Mesendoderm (in vitro differentiated cells): ENCODE measurements around the gene FLNB.

ENCODE experiments used
- DNase-seq: peaks from one replicate; pipeline ENCODE4 v3.0.0; 2013
- H2AK5ac ChIP-seq: 2 replicates; pipeline ENCODE4 v1.6.1; 2013; ENCODE audit warnings: low read length, inconsistent platforms
- H2BK120ac ChIP-seq: 2 replicates; pipeline ENCODE4 v1.6.1; 2013; ENCODE audit warnings: low read depth, mild to moderate bottlenecking, low read length, moderate library complexity, mixed read lengths
- H2BK15ac ChIP-seq: replicated peaks from 2 replicates; pipeline ENCODE4 v1.6.1; 2013; ENCODE audit warnings: low read depth, mild to moderate bottlenecking, moderate library complexity
- H2BK5ac ChIP-seq: 2 replicates; pipeline ENCODE4 v1.6.1; 2013; ENCODE audit warnings: low read length, inconsistent platforms
- H3K18ac ChIP-seq: 2 replicates; pipeline ENCODE4 v1.6.1; 2013; ENCODE audit warnings: mild to moderate bottlenecking, low read length, mixed read lengths
- H3K23ac ChIP-seq: one replicate; pipeline ENCODE4 v1.6.1; 2013; ENCODE audit warnings: low read length
- H3K27ac ChIP-seq: 2 replicates; pipeline ENCODE4 v1.5.1; 2013; ENCODE audit warnings: low read depth, mild to moderate bottlenecking, inconsistent platforms, low read length, moderate library complexity
- H3K27me3 ChIP-seq: 2 replicates; pipeline ENCODE4 v1.6.1; 2013; ENCODE audit warnings: low read length, control low read depth, mild to moderate bottlenecking, inconsistent platforms; ENCODE audit not compliant: insufficient read depth, poor library complexity
- H3K36me3 ChIP-seq: 2 replicates; pipeline ENCODE4 v1.6.1; 2013; ENCODE audit warnings: low read length, inconsistent platforms; ENCODE audit not compliant: control insufficient read depth, insufficient read depth
- H3K4ac ChIP-seq: one replicate; pipeline ENCODE4 v1.6.1; 2013; ENCODE audit warnings: low read depth, mild to moderate bottlenecking, low read length, moderate library complexity
- H3K4me1 ChIP-seq: 2 replicates; pipeline ENCODE4 v1.6.1; 2013; ENCODE audit warnings: low read depth, low read length, inconsistent platforms; ENCODE audit not compliant: control insufficient read depth
- H3K4me2 ChIP-seq: 2 replicates; pipeline ENCODE4 v1.6.1; 2013; ENCODE audit warnings: low read length
- H3K4me3 ChIP-seq: 2 replicates; pipeline ENCODE4 v1.5.1; 2013; ENCODE audit warnings: mild to moderate bottlenecking, low read length
- H3K56ac ChIP-seq: one replicate; pipeline ENCODE4 v1.6.1; 2013; ENCODE audit warnings: low read length
- H3K79me1 ChIP-seq: 2 replicates; pipeline ENCODE4 v1.6.1; 2013; ENCODE audit warnings: low read length, inconsistent platforms
- H3K79me2 ChIP-seq: 2 replicates; pipeline ENCODE4 v1.6.1; 2013; ENCODE audit warnings: mild to moderate bottlenecking, low read length; ENCODE audit not compliant: control insufficient read depth, insufficient read depth
- H3K9ac ChIP-seq: 2 replicates; pipeline ENCODE4 v1.6.1; 2013; ENCODE audit warnings: low read length, inconsistent platforms
- H4K5ac ChIP-seq: one replicate; pipeline ENCODE4 v1.6.1; 2013; ENCODE audit warnings: low read length
- H4K8ac ChIP-seq: one replicate; pipeline ENCODE4 v1.6.1; 2013; ENCODE audit warnings: low read depth, mild to moderate bottlenecking, control low read depth, low read length, moderate library complexity
- WGBS: extraction: QIAGEN DNeasy Blood & Tissue Kit; methylation state at CpG from one replicate; pipeline ENCODE4 v1.1.7; 2013; ENCODE audit warnings: low lambda C conversion rate, missing lambda C conversion rate; ENCODE audit not compliant: insufficient coverage; ENCODE audit errors: extremely low coverage; 5-methylcytosine and 5-hydroxymethylcytosine counted together

Gene FLNB

DNA sequence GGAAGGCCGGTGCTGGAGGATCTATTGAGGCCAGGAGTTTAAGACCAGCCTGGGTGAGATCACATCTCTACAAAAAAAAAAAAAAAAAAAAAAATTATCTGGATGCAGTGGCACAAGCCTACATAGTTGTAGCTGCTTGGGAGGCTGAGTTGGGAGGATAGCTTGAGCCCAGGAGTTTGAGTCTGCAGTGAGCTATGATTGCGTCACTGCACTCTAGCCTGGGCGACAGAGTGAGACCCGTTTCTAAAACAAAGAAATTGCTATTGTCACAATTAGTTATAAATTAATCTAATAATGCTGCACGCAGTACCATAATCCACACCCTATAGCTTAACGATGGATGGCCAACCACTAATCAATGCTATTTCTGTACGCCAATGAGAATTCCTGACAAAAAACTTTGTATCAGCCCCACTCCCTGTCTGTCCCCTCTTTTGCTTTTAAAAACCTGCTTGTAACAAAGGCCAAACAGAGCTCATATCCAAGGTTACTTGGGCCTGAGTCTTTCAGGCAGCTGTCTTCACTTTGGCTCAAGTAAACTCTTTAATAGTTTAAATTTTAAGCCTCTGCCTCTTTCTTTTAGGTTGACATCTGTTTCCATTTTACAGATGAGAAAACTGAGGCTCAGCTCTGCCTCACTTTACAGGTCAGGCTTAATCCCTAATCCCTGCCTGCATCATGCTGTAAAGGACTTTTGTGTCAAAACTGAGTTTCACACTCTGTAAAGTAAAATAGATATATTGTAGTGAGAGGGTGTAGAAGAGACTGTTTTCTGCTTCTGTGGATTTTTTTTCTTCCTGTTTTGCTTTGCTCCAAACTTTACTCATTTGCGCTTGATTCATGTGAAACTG is 10.9 kb downstream of the FLNB start:
- DNase-seq = no peak
- H2BK5ac ChIP-seq = no peak overlapping the region
- no peak overlapping the region for H3K4me2 ChIP-seq
- H3K36me3 ChIP-seq = no peaks in the 10 kb centered on the region
- no peak overlapping the region for H2BK15ac ChIP-seq
- no peak overlapping the region for H4K8ac ChIP-seq
- no peak overlapping the region for H3K4me3 ChIP-seq
- H3K4me1 ChIP-seq = peaks cover 25% of the 10 kb centered on the region
- no peak overlapping the region for H3K4ac ChIP-seq
- H3K56ac ChIP-seq = no peak overlapping the region
- peaks cover 18% of the 10 kb centered on the region for H3K79me1 ChIP-seq
- no peak overlapping the region for H4K5ac ChIP-seq
- no peak overlapping the region for H3K27ac ChIP-seq
- no CpG with 5 or more reads among the region's 8 CpGs for WGBS
- peaks cover 65% of the 10 kb centered on the region for H3K79me2 ChIP-seq
- peak overlapping the region; percentile 60 for H3K23ac ChIP-seq
- no peak overlapping the region for H3K9ac ChIP-seq
- H3K27me3 ChIP-seq = no peaks in the 10 kb centered on the region
- H2AK5ac ChIP-seq = no peak overlapping the region
- no peak overlapping the region for H2BK120ac ChIP-seq
- no peak overlapping the region for H3K18ac ChIP-seq

DNA sequence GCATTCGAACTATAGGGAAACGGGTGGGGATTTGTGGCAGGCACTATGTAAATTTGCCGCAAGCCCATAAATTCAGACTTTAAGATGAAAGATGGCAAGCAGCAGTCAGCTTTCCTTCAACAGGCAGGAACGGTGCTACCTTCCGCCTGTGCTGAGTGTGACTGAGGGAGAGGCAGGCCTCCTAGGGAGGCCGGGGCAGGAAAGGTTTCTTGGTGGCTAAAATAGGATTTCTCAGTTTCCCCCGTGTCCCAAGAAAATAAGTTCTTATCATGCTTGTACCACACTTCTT is 12.5 kb downstream of the FLNB start:
- Histone ChIP-seq H3K4me1 (peaks cover 32% of the 10 kb centered on the region), H3K9ac (peak overlapping the region; percentile 18), H2BK15ac (no peak overlapping the region), H3K36me3 (no peaks in the 10 kb centered on the region), H3K79me2 (peaks cover 63% of the 10 kb centered on the region), H2AK5ac (no peak overlapping the region), H3K79me1 (peaks cover 15% of the 10 kb centered on the region), H3K23ac (no peak overlapping the region), H3K56ac (peak overlapping the region; percentile 68), H3K27me3 (no peaks in the 10 kb centered on the region), H3K4me3 (no peak overlapping the region), H3K4ac (peak overlapping the region; percentile 28), H4K5ac (no peak overlapping the region), H3K4me2 (no peak overlapping the region), H3K18ac (peak overlapping the region; percentile 4), H2BK120ac (no peak overlapping the region), H4K8ac (no peak overlapping the region), H3K27ac (peak overlapping the region; percentile 52), H2BK5ac (peak overlapping the region; percentile 16)
- no peak for DNase-seq
- no CpG with 5 or more reads among the region's 7 CpGs for WGBS

- no CpG with 5 or more reads among the region's 8 CpGs for WGBS
Measured at GRCh38 chr3:58021072-58021959, 13.1 kb downstream of the FLNB start.

DNA sequence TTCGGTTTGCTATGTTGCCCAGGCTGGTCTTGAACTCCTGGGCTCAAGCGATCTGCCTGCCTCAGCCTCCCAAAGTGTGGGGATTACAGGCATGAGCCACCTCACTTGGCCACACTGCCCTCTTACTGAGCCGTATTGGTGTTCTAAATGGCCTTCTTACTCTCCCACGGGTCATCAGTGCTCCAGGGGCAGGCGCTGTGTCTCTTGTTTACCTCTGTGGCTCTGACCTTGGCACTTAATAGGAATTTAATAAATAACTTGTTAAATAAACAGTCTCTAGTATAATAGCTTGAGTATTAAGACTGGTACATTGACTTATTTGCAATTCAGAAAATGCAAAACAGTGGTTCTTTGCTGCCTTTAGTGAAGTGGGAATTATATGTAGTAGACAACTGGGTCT is 13.7 kb downstream of the FLNB start:
- Histone ChIP-seq H3K18ac (no peak overlapping the region), H2BK15ac (no peak overlapping the region), H3K23ac (no peak overlapping the region), H2BK5ac (no peak overlapping the region), H3K27me3 (no peaks in the 10 kb centered on the region), H2AK5ac (no peak overlapping the region), H3K9ac (no peak overlapping the region), H4K5ac (no peak overlapping the region), H3K36me3 (no peaks in the 10 kb centered on the region), H3K79me2 (peaks cover 69% of the 10 kb centered on the region), H3K4ac (peak overlapping the region; percentile 46), H4K8ac (no peak overlapping the region), H2BK120ac (peak overlapping the region; percentile 54), H3K79me1 (peaks cover 22% of the 10 kb centered on the region), H3K56ac (peak overlapping the region; percentile 51), H3K4me3 (no peak overlapping the region), H3K4me2 (no peak overlapping the region), H3K4me1 (peaks cover 39% of the 10 kb centered on the region), H3K27ac (peak overlapping the region; percentile 14)
- no peak for DNase-seq
- no CpG with 5 or more reads among the region's 5 CpGs for WGBS

More at GRCh38 chr3:58021072-58021959, 13.1 kb downstream of the FLNB start:
- H3K36me3 ChIP-seq = no peaks in the 10 kb centered on the region
- H3K4me3 ChIP-seq = no peak overlapping the region
- H3K79me2 ChIP-seq = peaks cover 64% of the 10 kb centered on the region
- H3K18ac ChIP-seq = peak overlapping the region; percentile 4
- H2BK15ac ChIP-seq = no peak overlapping the region
- no peaks in the 10 kb centered on the region for H3K27me3 ChIP-seq
- H2BK120ac ChIP-seq = no peak overlapping the region
- H3K23ac ChIP-seq = no peak overlapping the region
- no peak overlapping the region for H4K8ac ChIP-seq
- peaks cover 38% of the 10 kb centered on the region for H3K4me1 ChIP-seq
- no peak overlapping the region for H2AK5ac ChIP-seq
- peak overlapping the region; percentile 16 for H2BK5ac ChIP-seq
- H3K4ac ChIP-seq = peak overlapping the region; percentile 28
- no peak overlapping the region for H4K5ac ChIP-seq
- peak overlapping the region; percentile 68 for H3K56ac ChIP-seq
- no peak overlapping the region for H3K4me2 ChIP-seq
- peaks cover 19% of the 10 kb centered on the region for H3K79me1 ChIP-seq
- peak overlapping the region; percentile 52 for H3K27ac ChIP-seq
- H3K9ac ChIP-seq = peak overlapping the region; percentile 18
- DNase-seq = peak; percentile 96

DNA sequence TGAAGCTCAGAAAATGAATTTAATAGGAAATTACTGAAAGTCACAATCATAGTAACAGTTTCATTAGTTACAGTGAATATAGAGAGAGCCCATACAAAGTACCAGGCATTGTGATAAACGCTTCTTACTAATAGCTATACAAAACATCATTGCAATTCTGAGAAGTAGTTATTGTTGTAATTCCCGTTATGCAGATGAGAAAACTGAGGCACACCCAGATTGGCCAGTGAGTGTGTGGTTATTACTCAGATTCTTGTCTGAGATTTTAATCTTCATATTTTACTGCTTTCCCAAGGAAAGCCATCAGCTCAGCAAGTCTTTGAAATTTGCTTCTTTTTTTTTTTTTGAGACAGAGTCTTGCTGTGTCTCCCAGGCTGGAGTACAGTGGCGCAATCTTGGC is 14.3 kb downstream of the FLNB start:
- Histone ChIP-seq H3K9ac (no peak overlapping the region), H3K4ac (no peak overlapping the region), H3K56ac (no peak overlapping the region), H3K36me3 (no peaks in the 10 kb centered on the region), H3K27me3 (no peaks in the 10 kb centered on the region), H3K4me2 (no peak overlapping the region), H2BK120ac (no peak overlapping the region), H3K4me1 (peaks cover 39% of the 10 kb centered on the region), H4K5ac (no peak overlapping the region), H3K27ac (no peak overlapping the region), H3K79me1 (peaks cover 22% of the 10 kb centered on the region), H4K8ac (no peak overlapping the region), H3K18ac (no peak overlapping the region), H3K23ac (no peak overlapping the region), H2AK5ac (no peak overlapping the region), H2BK5ac (no peak overlapping the region), H3K79me2 (peaks cover 69% of the 10 kb centered on the region), H3K4me3 (no peak overlapping the region), H2BK15ac (no peak overlapping the region)
- no peak for DNase-seq
- no CpG with 5 or more reads among the region's 3 CpGs for WGBS
